Measurements from ENCODE around the gene MARCHF9. TPM values are rescaled to one million over a fixed set of nuclear protein-coding genes. Genes with fewer than 3 reads are reported as not detected.

MARCHF9 gene
- total RNA-seq, 1 donor from 2014 or later = 15.0 TPM

GRCh38 chr12:57744194-57744776 lies 10.6 kb upstream of the MARCHF9 start:
- no peak for DNase-seq (ENCODE audit: extremely low spot score, unreplicated experiment)
- Mint-ChIP-seq H3K4me3 (peak overlapping the region; percentile 96), H3K27me3 (peaks cover 41% of the 10 kb centered on the region), H3K27ac (peak overlapping the region; percentile 97), H3K9me3 (no peaks in the 10 kb centered on the region), H3K4me1 (ENCODE audit: unreplicated experiment) (peaks cover 19% of the 10 kb centered on the region), H3K36me3 (peaks cover 20% of the 10 kb centered on the region)
- TF ChIP-seq, protein P1, sequence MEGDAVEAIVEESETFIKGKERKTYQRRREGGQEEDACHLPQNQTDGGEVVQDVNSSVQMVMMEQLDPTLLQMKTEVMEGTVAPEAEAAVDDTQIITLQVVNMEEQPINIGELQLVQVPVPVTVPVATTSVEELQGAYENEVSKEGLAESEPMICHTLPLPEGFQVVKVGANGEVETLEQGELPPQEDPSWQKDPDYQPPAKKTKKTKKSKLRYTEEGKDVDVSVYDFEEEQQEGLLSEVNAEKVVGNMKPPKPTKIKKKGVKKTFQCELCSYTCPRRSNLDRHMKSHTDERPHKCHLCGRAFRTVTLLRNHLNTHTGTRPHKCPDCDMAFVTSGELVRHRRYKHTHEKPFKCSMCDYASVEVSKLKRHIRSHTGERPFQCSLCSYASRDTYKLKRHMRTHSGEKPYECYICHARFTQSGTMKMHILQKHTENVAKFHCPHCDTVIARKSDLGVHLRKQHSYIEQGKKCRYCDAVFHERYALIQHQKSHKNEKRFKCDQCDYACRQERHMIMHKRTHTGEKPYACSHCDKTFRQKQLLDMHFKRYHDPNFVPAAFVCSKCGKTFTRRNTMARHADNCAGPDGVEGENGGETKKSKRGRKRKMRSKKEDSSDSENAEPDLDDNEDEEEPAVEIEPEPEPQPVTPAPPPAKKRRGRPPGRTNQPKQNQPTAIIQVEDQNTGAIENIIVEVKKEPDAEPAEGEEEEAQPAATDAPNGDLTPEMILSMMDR (conservative IDR thresholded peaks at IDR 0.05) = no peak

GRCh38 chr12:57744777-57745484 lies 10.0 kb upstream of the MARCHF9 start, which contains the start of gene TSPAN31:
TSS of gene TSPAN31 (plus strand) at chr12:57745039. CDS start at chr12:57745155, 116 bp downstream.
- peak; percentile 92 for DNase-seq (ENCODE audit: extremely low spot score, unreplicated experiment)
- no peaks in the 10 kb centered on the region for H3K9me3 Mint-ChIP-seq
- TF ChIP-seq, protein P1 (conservative IDR thresholded peaks at IDR 0.05) = no peak
- H3K4me1 Mint-ChIP-seq (ENCODE audit: unreplicated experiment) = peaks cover 18% of the 10 kb centered on the region
- peak within 1 kb of the TSS; percentile 96 for H3K4me3 Mint-ChIP-seq
- H3K27ac Mint-ChIP-seq = peak within 1 kb of the TSS; percentile 97
- H3K27me3 Mint-ChIP-seq = peaks cover 35% of the 10 kb centered on the region
- H3K36me3 Mint-ChIP-seq = peaks cover 20% of the 10 kb centered on the region

DNA sequence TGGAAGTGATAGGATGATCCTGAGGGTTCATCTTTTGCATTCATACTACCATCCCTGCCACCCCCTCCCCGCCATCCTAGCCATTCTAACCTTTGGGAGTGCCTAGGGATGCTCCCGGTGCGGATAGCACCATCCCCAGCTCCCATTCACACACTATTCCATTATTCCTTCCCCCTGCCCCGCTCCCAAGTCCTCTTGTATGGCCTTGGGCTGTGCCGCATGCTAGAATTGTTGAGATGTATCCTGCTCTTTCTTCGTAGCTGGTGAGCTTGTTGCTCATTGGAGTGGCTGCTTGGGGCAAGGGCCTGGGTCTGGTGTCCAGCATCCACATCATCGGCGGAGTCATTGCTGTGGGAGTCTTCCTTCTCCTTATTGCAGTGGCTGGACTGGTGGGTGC lies 9.4 kb upstream of the MARCHF9 start:
- peaks cover 24% of the 10 kb centered on the region for H3K36me3 Mint-ChIP-seq
- H3K27me3 Mint-ChIP-seq = peaks cover 30% of the 10 kb centered on the region
- H3K4me1 Mint-ChIP-seq (ENCODE audit: unreplicated experiment) = peaks cover 21% of the 10 kb centered on the region
- H3K9me3 Mint-ChIP-seq = no peaks in the 10 kb centered on the region
- no peak for DNase-seq (ENCODE audit: extremely low spot score, unreplicated experiment)
- peak overlapping the region; percentile 97 for H3K27ac Mint-ChIP-seq
- peak overlapping the region; percentile 96 for H3K4me3 Mint-ChIP-seq
- TF ChIP-seq, protein P1 (conservative IDR thresholded peaks at IDR 0.05) = no peak

GRCh38 chr12:57746025-57746424 lies 8.9 kb upstream of the MARCHF9 start:
- DNase-seq (ENCODE audit: extremely low spot score, unreplicated experiment) = no peak
- Mint-ChIP-seq H3K27me3 (peaks cover 25% of the 10 kb centered on the region), H3K9me3 (no peaks in the 10 kb centered on the region), H3K36me3 (peaks cover 26% of the 10 kb centered on the region), H3K4me3 (peak overlapping the region; percentile 96), H3K27ac (peak overlapping the region; percentile 97), H3K4me1 (ENCODE audit: unreplicated experiment) (peaks cover 26% of the 10 kb centered on the region)
- TF ChIP-seq, protein P1 (conservative IDR thresholded peaks at IDR 0.05) = no peak

DNA sequence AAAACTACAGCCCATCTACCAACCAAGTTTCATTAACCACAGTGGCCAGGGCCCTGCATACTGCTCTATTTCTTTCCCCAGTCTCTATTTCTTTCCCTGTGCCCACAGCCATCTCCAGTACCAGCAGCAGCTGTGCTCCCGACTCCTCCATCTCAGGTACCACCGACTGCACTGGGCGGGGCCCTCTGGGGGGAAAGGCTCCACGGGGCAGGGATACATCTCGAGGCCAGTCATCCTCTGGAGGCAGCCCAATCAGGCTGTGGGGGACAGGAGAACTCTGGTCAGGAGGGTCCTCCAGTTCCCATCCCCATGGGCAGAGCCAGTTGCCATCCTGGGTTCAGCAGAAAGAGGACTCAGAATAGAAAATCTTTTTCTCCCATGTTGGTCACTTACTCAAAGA lies 5.8 kb upstream of the MARCHF9 start:
- H3K27ac Mint-ChIP-seq = no peak overlapping the region
- H3K4me3 Mint-ChIP-seq = no peak overlapping the region
- peaks cover 50% of the 10 kb centered on the region for H3K4me1 Mint-ChIP-seq (ENCODE audit: unreplicated experiment)
- H3K9me3 Mint-ChIP-seq = no peaks in the 10 kb centered on the region
- DNase-seq (ENCODE audit: extremely low spot score, unreplicated experiment) = no peak
- TF ChIP-seq, protein P1 (conservative IDR thresholded peaks at IDR 0.05) = no peak
- peaks cover 36% of the 10 kb centered on the region for H3K36me3 Mint-ChIP-seq
- peaks cover 24% of the 10 kb centered on the region for H3K27me3 Mint-ChIP-seq

Measured in type B pancreatic cell (in vitro differentiated cells).